Stimulated activated naive B cell treated with anti-CD40 and anti-IgM and Interleukin-4, amounts not matched to agents 10 μg/mL and 1 μg/mL and 100 μg/mL, for 72 hours (primary cell): Measurements from ENCODE around the gene CFAP61.
A peak's percentile ranks its signal among the peaks of the same experiment; 100 is the strongest.
"Not testable (repeated sequence)": the region's sequence is repeated elsewhere in the genome, so short reads cannot be mapped to it uniquely, and the experiment has no call there.

Experiments
- ATAC-seq, 2 donors: fragments of 150-1000 bp; cut with Tn5 transposase; replicated peaks; 2 replicates each; pipeline ENCODE4 v1.10.0; 2021; ENCODE audit warnings: moderate library complexity in 1 of 2
- DNase-seq: peaks from one replicate; pipeline ENCODE4 v3.0.0; 2021
- H3K27ac Mint-ChIP-seq: one replicate; pipeline ENCODE4 v1.8.0; 2022; ENCODE audit warnings: mild to moderate bottlenecking, mixed read lengths
- H3K27me3 Mint-ChIP-seq, 2 donors: one replicate each; pipeline ENCODE4 v1.8.0; 2022; ENCODE audit warnings: mixed read lengths in 2 of 2
- H3K36me3 Mint-ChIP-seq, 2 donors: one replicate each; pipeline ENCODE4 v1.8.0; 2022; ENCODE audit warnings: mixed read lengths in 2 of 2, mild to moderate bottlenecking in 1 of 2
- H3K4me1 Mint-ChIP-seq, 2 donors: one replicate each; pipeline ENCODE4 v1.8.0; 2022; ENCODE audit warnings: mixed read lengths in 2 of 2, mild to moderate bottlenecking in 1 of 2
- H3K4me3 Mint-ChIP-seq, 2 donors: one replicate each; pipeline ENCODE4 v1.8.0; 2022; ENCODE audit warnings: mild to moderate bottlenecking in 2 of 2, mixed read lengths in 2 of 2, moderate library complexity in 1 of 2
- H3K9me3 Mint-ChIP-seq, 2 donors: one replicate each; pipeline ENCODE4 v1.8.0; 2022; ENCODE audit warnings: mixed read lengths in 2 of 2, mild to moderate bottlenecking in 1 of 2

The CFAP61 gene

GRCh38 chr20:20329564-20329963, 277.2 kb downstream of the CFAP61 start:
- Mint-ChIP-seq H3K4me1 (peaks cover under 1 to 13% of the 10 kb centered on the region in 2 donors), H3K27ac (no peak overlapping the region), H3K27me3 (peaks cover 0 to 10% of the 10 kb centered on the region in 2 donors), H3K9me3 (no peaks in the 10 kb centered on the region), H3K36me3 (no peaks in the 10 kb centered on the region), H3K4me3 (no peak overlapping the region)
- DNase-seq (no peak), ATAC-seq (no peak)

- peaks cover 0 to 4% of the 10 kb centered on the region in 2 donors for H3K9me3 Mint-ChIP-seq
- no peaks in the 10 kb centered on the region for H3K36me3 Mint-ChIP-seq
- DNase-seq, result no peak
- no peak overlapping the region for H3K4me3 Mint-ChIP-seq
- H3K27me3 Mint-ChIP-seq, result peaks cover 0 to 10% of the 10 kb centered on the region in 2 donors
- no peak overlapping the region for H3K27ac Mint-ChIP-seq
- H3K4me1 Mint-ChIP-seq, result peaks cover 2 to 18% of the 10 kb centered on the region in 2 donors
- no peak for ATAC-seq
Measured at GRCh38 chr20:20331156-20331555, 278.8 kb downstream of the CFAP61 start.

- Mint-ChIP-seq H3K9me3 (peaks cover 1 to 4% of the 10 kb centered on the region in 2 donors), H3K36me3 (no peaks in the 10 kb centered on the region), H3K27ac (no peak overlapping the region), H3K4me3 (no peak overlapping the region), H3K4me1 (peaks cover 2 to 18% of the 10 kb centered on the region in 2 donors), H3K27me3 (peaks cover 0 to 10% of the 10 kb centered on the region in 2 donors)
- DNase-seq, result no peak
- ATAC-seq, result no peak
Measured at GRCh38 chr20:20331817-20332216, 279.5 kb downstream of the CFAP61 start.

DNA sequence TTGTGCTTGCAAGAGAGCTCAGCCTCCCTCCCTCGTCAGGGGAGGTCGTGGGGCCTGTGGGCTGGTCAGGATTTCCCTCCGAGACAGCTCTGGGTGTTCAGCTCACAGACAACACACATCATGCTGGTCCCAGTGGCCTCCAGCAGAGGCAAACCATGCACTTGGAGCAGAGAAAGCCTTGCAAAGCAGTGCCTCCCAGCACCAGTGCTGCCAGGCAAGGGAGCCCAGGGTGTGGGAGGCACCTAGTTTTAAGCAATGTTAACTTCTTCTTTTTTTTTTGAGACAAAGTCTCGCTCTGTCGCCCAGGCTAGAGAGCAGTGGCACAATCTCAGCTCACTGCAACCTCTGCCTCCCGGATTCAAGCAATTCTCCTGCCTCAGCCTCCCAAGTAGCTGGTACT, 281.5 kb downstream of the CFAP61 start:
- peak; percentile 81 to 88 for ATAC-seq
- no peak overlapping the region for H3K4me3 Mint-ChIP-seq
- DNase-seq, result no peak
- peaks cover 2 to 18% of the 10 kb centered on the region in 2 donors for H3K4me1 Mint-ChIP-seq
- no peaks in the 10 kb centered on the region for H3K36me3 Mint-ChIP-seq
- H3K27ac Mint-ChIP-seq, result no peak overlapping the region
- peaks cover 0 to 6% of the 10 kb centered on the region in 2 donors for H3K27me3 Mint-ChIP-seq
- peaks cover 8 to 9% of the 10 kb centered on the region in 2 donors for H3K9me3 Mint-ChIP-seq

GRCh38 chr20:20334489-20334888, 282.2 kb downstream of the CFAP61 start:
- peak; percentile 84 to 89 for ATAC-seq
- Mint-ChIP-seq H3K4me1 (peaks cover 2 to 18% of the 10 kb centered on the region in 2 donors), H3K27ac (no peak overlapping the region), H3K27me3 (no peaks in the 10 kb centered on the region), H3K4me3 (no peak overlapping the region), H3K9me3 (peaks cover 8 to 9% of the 10 kb centered on the region in 2 donors), H3K36me3 (no peaks in the 10 kb centered on the region)
- DNase-seq, result no peak

DNA sequence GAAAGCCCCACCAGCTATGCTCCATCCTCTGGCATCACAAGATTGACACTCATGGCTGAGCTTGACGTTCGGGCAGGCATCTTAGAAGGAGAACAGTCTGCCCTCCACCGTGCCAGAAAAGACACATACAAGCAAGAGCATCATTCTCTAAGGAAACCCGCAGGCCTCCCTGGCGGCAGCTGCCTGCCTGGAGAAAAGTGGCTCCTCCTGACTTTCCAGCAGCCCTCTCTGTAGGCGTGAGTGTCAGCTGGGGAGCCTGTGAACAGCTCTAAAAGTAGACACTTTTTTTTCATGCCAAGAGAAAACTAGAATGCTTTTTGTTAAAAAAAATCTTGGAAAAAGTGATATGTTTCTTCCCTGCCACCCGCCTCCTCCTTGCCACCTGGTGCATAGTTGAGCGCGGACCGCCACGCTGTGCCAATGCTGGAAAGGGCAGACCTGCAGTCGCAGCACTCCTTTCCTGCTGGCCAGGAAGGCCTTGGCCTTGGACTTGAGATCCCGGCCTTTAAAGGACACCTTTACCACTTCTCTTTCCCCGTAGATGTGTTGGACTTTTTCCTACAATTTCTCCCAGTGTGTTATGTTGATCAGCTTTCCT, 285.9 kb downstream of the CFAP61 start:
- Mint-ChIP-seq H3K27ac (no peak overlapping the region), H3K9me3 (peaks cover 8 to 9% of the 10 kb centered on the region in 2 donors), H3K36me3 (no peaks in the 10 kb centered on the region), H3K4me1 (peaks cover 2 to 17% of the 10 kb centered on the region in 2 donors), H3K27me3 (peaks cover 0 to 9% of the 10 kb centered on the region in 2 donors), H3K4me3 (no peak overlapping the region)
- ATAC-seq (no peak), DNase-seq (no peak)

DNA sequence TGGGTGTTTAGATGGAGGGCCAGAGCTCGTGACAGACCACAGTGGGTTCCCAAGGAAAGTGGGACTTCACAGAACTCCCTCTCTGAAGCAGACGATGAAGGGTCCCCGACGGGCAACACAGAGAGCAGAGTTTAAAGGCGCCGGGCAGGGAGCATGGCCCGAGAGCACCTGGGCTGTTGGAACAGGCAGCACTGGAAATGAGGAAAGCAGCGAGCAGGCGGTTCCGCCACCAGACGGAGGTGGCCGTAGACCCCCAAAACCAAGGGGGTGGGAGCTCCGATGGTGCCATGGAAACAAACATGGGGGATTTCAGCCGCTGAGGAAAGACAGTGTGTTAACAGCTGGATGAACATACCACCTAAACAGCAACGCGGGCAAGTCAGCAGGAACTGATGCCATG, 288.1 kb downstream of the CFAP61 start:
- ATAC-seq (no peak), DNase-seq (no peak)
- H3K27me3 Mint-ChIP-seq, result peaks cover 8 to 16% of the 10 kb centered on the region in 2 donors
- H3K36me3 Mint-ChIP-seq, result no peaks in the 10 kb centered on the region
- no peak overlapping the region for H3K4me3 Mint-ChIP-seq
- H3K9me3 Mint-ChIP-seq, result peaks cover 8% of the 10 kb centered on the region in 2 donors
- H3K27ac Mint-ChIP-seq, result no peak overlapping the region
- no peaks in the 10 kb centered on the region for H3K4me1 Mint-ChIP-seq

GRCh38 chr20:20341371-20341770, 289.0 kb downstream of the CFAP61 start:
- Mint-ChIP-seq H3K4me1 (no peaks in the 10 kb centered on the region), H3K27me3 (peaks cover 8 to 16% of the 10 kb centered on the region in 2 donors), H3K9me3 (peaks cover 5 to 8% of the 10 kb centered on the region in 2 donors), H3K4me3 (no peak overlapping the region), H3K36me3 (no peaks in the 10 kb centered on the region), H3K27ac (no peak overlapping the region)
- ATAC-seq, result no peak
- DNase-seq, result no peak

- ATAC-seq (no peak), DNase-seq (no peak)
- Mint-ChIP-seq H3K9me3 (peaks cover 4% of the 10 kb centered on the region in 2 donors), H3K4me3 (no peak overlapping the region), H3K27ac (no peak overlapping the region), H3K36me3 (no peaks in the 10 kb centered on the region), H3K27me3 (peaks cover 11 to 16% of the 10 kb centered on the region in 2 donors), H3K4me1 (no peaks in the 10 kb centered on the region)
Measured at GRCh38 chr20:20342066-20342465, 289.7 kb downstream of the CFAP61 start.

DNA sequence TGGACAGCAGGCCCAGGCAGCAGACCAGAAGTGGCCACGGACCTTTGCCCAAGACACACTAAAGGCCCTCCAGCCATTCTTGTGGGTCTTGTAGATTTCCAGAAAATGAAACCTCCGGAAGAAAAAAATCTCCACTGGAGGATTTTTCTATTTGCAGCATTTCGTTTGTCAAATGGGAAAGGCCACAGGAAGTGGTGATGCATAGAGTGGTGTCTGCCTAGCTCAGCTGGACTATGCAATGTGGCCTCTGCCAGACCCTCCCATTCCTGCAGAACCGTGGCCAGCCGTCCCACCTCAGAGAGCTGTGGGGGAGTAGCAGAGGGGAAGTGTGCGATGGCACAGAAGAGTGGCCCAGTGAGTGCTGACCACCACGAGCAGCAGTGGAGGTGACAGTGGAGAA, 291.6 kb downstream of the CFAP61 start:
- no peaks in the 10 kb centered on the region for H3K4me1 Mint-ChIP-seq
- no peaks in the 10 kb centered on the region for H3K36me3 Mint-ChIP-seq
- DNase-seq (no peak), ATAC-seq (no peak)
- H3K27ac Mint-ChIP-seq, result no peak overlapping the region
- H3K4me3 Mint-ChIP-seq, result no peak overlapping the region
- peaks cover 3 to 6% of the 10 kb centered on the region in 2 donors for H3K9me3 Mint-ChIP-seq
- peaks cover 14 to 16% of the 10 kb centered on the region in 2 donors for H3K27me3 Mint-ChIP-seq

DNA sequence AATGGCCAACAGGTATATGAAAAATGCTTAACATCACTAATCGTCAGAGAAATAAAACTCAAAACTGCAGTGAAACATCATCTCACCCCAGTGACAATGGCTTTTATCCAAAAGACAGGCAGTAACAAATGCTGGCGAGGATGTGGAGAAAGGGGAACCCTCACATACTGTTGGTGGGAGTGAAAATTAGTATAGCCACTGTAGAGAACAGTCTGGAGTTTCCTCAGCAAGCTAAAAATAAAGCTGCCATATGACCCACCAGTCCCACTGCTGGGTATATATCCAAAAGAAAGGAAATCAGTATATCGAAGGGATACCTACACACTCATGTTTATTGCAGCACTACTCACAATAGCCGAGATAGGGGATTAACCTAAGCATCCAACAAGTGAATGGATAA, 292.1 kb downstream of the CFAP61 start:
- H3K4me3 Mint-ChIP-seq, result no peak overlapping the region
- DNase-seq, result no peak
- H3K36me3 Mint-ChIP-seq, result no peaks in the 10 kb centered on the region
- H3K9me3 Mint-ChIP-seq, result peaks cover 3 to 6% of the 10 kb centered on the region in 2 donors
- H3K4me1 Mint-ChIP-seq, result no peaks in the 10 kb centered on the region
- no peak for ATAC-seq
- no peak overlapping the region for H3K27ac Mint-ChIP-seq
- H3K27me3 Mint-ChIP-seq, result peaks cover 14 to 20% of the 10 kb centered on the region in 2 donors

DNA sequence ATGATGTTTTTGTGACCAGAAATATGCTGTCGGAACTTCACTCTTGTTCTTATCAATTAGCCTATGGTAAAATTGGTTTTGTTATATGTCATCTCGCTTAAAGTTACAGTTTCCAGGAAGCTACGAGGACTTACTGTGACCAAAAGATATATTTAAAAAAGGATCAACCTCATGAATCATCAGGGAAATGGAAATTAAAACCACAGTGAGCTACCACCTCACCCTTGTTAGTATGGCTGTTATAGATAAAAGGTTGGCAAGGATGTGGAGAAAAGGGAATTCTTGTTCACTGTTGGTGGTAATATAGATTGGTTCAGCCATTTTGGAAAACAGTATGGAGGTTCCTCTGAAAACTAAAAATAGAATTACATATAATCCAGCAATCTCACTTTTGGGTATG, 301.2 kb downstream of the CFAP61 start:
- Mint-ChIP-seq H3K27me3 (peaks cover 39 to 40% of the 10 kb centered on the region in 2 donors), H3K4me1 (no peaks in the 10 kb centered on the region), H3K36me3 (no peaks in the 10 kb centered on the region), H3K4me3 (no peak overlapping the region), H3K27ac (no peak overlapping the region), H3K9me3 (peaks cover 6 to 8% of the 10 kb centered on the region in 2 donors)
- DNase-seq (no peak), ATAC-seq (no peak)

DNA sequence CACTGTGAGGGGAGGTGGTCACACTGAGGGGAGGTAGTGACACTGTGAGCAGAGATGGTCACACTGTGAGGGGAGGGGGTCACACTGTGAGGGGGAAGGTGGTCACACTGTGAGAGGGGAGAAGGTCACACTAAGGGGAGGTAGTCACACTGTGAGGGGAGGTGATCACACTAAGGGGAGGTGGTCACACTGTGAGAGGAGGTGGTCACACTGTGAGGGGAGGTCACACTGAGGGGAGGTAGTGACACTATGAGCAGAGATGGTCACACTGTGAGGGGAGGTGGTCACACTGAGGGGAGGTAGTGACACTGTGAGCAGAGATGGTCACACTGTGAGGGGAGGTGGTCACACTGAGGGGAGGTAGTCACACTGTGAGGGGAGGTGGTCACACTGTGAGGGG, 303.2 kb downstream of the CFAP61 start:
- H3K4me1 Mint-ChIP-seq, H3K9me3 Mint-ChIP-seq, DNase-seq, ATAC-seq, H3K4me3 Mint-ChIP-seq, H3K27ac Mint-ChIP-seq, H3K36me3 Mint-ChIP-seq: not testable (repeated sequence)
- peaks cover 38 to 40% of the 10 kb centered on the region in 2 donors for H3K27me3 Mint-ChIP-seq

DNA sequence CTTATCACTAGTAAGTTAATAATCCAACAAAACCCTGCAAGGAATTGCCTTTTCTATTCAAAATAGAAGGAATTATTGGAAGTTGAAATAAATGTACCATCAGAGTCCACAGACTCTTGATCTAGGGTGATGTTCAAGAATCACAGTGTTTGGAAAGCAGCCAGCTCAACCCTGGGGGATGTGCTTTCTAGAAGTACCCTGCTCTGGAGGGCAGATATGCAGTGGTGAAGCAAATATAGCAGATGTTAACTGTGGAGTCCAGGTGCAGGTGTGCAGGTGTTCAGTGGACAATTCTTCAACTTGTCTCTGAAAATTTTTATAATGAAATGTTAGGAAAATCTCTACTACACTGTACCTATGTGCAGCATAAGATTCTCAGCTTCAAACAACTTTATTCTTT, 306.5 kb downstream of the CFAP61 start:
- ATAC-seq (no peak), DNase-seq (no peak)
- Mint-ChIP-seq H3K4me1 (peaks cover 20 to 25% of the 10 kb centered on the region in 2 donors), H3K9me3 (peaks cover 6% of the 10 kb centered on the region in 2 donors), H3K27me3 (peaks cover 43 to 56% of the 10 kb centered on the region in 2 donors), H3K36me3 (no peaks in the 10 kb centered on the region), H3K27ac (no peak overlapping the region), H3K4me3 (no peak overlapping the region)

DNA sequence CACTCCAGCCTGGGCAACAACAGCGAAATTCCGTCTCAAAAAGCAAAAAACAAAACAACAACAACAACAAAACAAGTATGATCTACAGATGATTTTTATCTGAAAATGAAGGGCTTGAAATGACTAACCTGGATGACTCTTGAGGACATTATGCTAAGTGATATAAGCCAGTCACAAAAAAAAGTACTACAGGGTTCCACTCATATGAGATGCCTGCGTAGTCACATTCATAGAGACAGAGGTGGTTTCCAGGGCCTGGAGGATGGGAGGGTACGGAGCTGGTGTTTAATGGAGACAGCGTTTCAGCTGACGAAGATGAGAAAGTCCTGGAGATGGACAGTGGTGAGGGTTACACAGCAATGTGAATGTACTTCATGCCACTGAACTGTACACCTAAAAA, 307.3 kb downstream of the CFAP61 start:
- peaks cover 43 to 53% of the 10 kb centered on the region in 2 donors for H3K27me3 Mint-ChIP-seq
- H3K27ac Mint-ChIP-seq, result peak overlapping the region; percentile 47
- peaks cover 1 to 3% of the 10 kb centered on the region in 2 donors for H3K9me3 Mint-ChIP-seq
- H3K4me1 Mint-ChIP-seq, result peaks cover 24 to 30% of the 10 kb centered on the region in 2 donors
- no peak overlapping the region for H3K4me3 Mint-ChIP-seq
- no peaks in the 10 kb centered on the region for H3K36me3 Mint-ChIP-seq
- ATAC-seq, result no peak
- no peak for DNase-seq
